DND-41 (cell line): ENCODE measurements around the gene POMZP3.
"Not testable (repeated sequence)": the region's sequence is repeated elsewhere in the genome, so short reads cannot be mapped to it uniquely, and the experiment has no call there.

Experiments
- ATAC-seq: fragments of 200-7000 bp; cut with Tn5 transposase; 3 replicates; pipeline ENCODE4 v1.9.1; 2021; ENCODE audit warnings: low read depth; ENCODE audit not compliant: insufficient read depth
- DNase-seq: peaks from one replicate; pipeline ENCODE4 v3.0.0-alpha.2; 2020
- H2AFZ ChIP-seq: 2 replicates; pipeline ENCODE4 v1.6.0; 2012; ENCODE audit warnings: low read depth, low read length
- H3K27ac ChIP-seq: 2 replicates; pipeline ENCODE4 v1.5.1; 2012; ENCODE audit warnings: low read length, inconsistent platforms
- H3K27me3 ChIP-seq: fragments of 200-600 bp; sonication (generic); 2 replicates; pipeline ENCODE4 v1.6.0; 2012; ENCODE audit warnings: low read length, mild to moderate bottlenecking, inconsistent platforms; ENCODE audit not compliant: insufficient read depth, poor library complexity
- H3K36me3 ChIP-seq: 2 replicates; pipeline ENCODE4 v1.5.1; 2012; ENCODE audit warnings: low read length, inconsistent platforms; ENCODE audit not compliant: insufficient read depth
- H3K4me1 ChIP-seq: 2 replicates; pipeline ENCODE4 v1.5.1; 2012; ENCODE audit warnings: mild to moderate bottlenecking, low read length; ENCODE audit not compliant: insufficient read depth
- H3K4me2 ChIP-seq: 2 replicates; pipeline ENCODE4 v1.6.0; 2012; ENCODE audit warnings: mild to moderate bottlenecking, moderate library complexity, low read length, inconsistent platforms; ENCODE audit not compliant: insufficient read depth
- H3K4me3 ChIP-seq, 2 experiments: fragments of 200-600 bp in 1 of 2; shearing (Covaris generic) in 1 of 2; 2 replicates each; pipeline ENCODE4 v1.5.1; 2012 to 2016; ENCODE audit warnings: inconsistent platforms in 2 of 2, low read length in 2 of 2, mild to moderate bottlenecking in 2 of 2, low read depth in 1 of 2, moderate library complexity in 1 of 2
- H3K79me2 ChIP-seq: 2 replicates; pipeline ENCODE4 v1.6.0; 2012; ENCODE audit warnings: low read length, inconsistent platforms; ENCODE audit not compliant: insufficient read depth
- H3K9ac ChIP-seq: 2 replicates; pipeline ENCODE4 v1.6.0; 2012; ENCODE audit warnings: low read depth, mild to moderate bottlenecking, inconsistent platforms, low read length, moderate library complexity
- H3K9me3 ChIP-seq: 2 replicates; pipeline ENCODE4 v1.5.1; 2012; ENCODE audit warnings: low read length, moderate library complexity, mild to moderate bottlenecking, inconsistent platforms; ENCODE audit not compliant: insufficient read depth, severe bottlenecking
- H4K20me1 ChIP-seq: 2 replicates; pipeline ENCODE4 v1.6.0; 2012; ENCODE audit warnings: low read length; ENCODE audit not compliant: insufficient read depth

Gene POMZP3

DNA sequence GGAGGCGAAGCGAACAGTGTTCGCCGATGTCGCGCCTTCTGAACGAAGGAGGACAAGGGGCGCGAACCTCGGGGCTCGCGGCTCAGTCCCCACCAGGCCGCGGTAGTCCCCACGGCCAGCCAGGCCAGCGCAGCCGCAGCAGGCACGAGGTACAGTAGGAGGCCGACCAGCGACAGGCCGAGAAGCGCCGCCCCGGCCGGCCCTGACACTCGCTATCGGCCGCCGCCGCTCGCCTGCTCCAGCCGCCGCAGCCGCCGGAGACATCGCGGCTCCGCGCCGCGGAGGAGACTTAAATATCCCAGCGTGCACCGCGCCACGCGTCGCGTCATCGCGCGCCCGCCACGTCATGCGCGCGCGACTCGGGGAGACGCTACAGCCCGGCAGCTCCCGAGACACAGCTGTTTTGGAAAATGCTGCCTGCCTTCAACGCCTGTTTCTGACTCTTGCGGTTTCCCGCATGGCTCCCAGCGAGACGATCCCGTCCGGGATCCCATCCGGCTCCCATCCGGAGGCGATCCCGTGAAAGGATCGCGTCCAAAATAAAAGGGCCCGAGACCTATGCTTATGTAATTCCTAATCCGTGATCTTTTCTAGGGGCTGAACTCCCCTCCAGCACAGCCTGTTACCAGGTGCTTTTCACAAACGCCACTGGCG is at the start of gene POMZP3:
Gene POMZP3, minus strand, starts transcription at position 291 of the 654 bp plus-strand sequence. CDS start 1,215 bp downstream, outside the sequence.
- Histone ChIP-seq H3K4me1 (peaks cover 14% of the 10 kb centered on the region), H3K79me2 (peaks cover 14% of the 10 kb centered on the region), H3K4me3 (peak within 1 kb of the TSS; percentile 70 to 79; a peak in 3 of 4 replicates), H3K36me3 (peaks cover 11% of the 10 kb centered on the region; the same call in 1 of the 2 replicates), H3K9ac (peak within 1 kb of the TSS; percentile 66), H2AFZ (peak within 1 kb of the TSS; percentile 89), H3K27ac (peak within 1 kb of the TSS; percentile 75), H3K4me2 (peak within 1 kb of the TSS; percentile 78)
- peak; percentile 83 for ATAC-seq
- peak; percentile 63 for DNase-seq
- not testable (repeated sequence) for H4K20me1 ChIP-seq, H3K27me3 ChIP-seq, H3K9me3 ChIP-seq

DNA sequence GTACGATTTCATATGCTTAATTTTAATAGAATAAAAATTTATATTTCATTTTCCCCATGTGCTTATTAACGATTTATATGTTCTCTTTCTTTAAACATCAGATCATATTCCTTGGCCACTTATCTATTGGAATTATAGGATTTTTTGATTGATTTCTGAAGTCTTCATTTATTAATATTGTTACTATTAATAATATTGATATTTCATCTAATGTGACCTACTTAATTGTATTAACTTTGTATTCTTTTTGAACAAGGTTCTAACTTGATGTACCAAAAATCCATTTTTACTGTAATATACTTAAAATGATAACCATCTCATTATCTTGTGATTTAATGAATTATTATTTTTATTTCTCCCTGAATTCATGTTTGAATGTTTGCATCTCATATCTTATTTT is 48.7 kb upstream of the POMZP3 start:
- H2AFZ ChIP-seq, H3K79me2 ChIP-seq, ATAC-seq, H4K20me1 ChIP-seq, H3K4me2 ChIP-seq, H3K4me1 ChIP-seq, H3K9ac ChIP-seq, H3K27ac ChIP-seq, H3K27me3 ChIP-seq, DNase-seq, H3K9me3 ChIP-seq, H3K4me3 ChIP-seq, H3K36me3 ChIP-seq: not testable (repeated sequence)

DNA sequence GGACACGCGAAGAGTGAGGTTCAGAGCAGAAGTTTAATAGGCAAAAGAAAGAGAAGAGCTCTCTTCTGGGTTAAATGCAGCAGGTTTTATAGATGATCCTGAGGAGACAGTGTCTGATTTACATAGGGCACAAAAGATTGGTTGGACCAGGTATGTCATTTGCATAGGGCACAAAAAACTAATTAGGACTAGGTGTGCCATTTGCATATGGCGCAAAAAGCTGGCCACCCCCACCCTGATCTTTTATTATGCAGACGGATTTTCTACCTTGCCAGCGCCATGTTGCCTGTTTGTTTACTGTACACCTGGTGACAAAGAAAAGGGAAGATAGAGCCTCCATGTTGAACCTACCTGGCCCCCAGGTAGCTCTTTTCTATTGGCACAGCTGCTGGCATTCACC is 46.3 kb upstream of the POMZP3 start:
- not testable (repeated sequence) for H4K20me1 ChIP-seq, DNase-seq, H3K27ac ChIP-seq, H3K4me3 ChIP-seq, H2AFZ ChIP-seq, ATAC-seq, H3K4me1 ChIP-seq, H3K79me2 ChIP-seq, H3K36me3 ChIP-seq, H3K9me3 ChIP-seq, H3K9ac ChIP-seq, H3K27me3 ChIP-seq, H3K4me2 ChIP-seq

DNA sequence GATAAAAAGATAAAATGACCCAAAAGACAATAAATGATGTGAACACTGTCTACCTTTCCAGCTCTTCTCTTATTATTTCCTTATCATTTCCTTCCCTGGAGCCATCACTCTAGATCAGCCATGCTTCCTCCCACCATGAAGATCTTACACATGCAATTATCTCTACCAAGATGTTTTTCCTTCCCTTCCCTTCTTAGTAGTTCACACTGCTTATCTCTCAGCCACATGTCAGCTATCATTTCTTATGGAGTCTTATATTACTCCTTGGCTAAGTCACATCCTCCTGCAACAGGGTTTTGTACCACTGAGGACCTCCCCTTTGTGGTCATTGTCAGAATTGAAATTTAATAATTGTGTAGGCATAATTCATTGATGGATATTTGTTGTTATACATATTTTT is 32.1 kb upstream of the POMZP3 start:
- not testable (repeated sequence) for DNase-seq

DNA sequence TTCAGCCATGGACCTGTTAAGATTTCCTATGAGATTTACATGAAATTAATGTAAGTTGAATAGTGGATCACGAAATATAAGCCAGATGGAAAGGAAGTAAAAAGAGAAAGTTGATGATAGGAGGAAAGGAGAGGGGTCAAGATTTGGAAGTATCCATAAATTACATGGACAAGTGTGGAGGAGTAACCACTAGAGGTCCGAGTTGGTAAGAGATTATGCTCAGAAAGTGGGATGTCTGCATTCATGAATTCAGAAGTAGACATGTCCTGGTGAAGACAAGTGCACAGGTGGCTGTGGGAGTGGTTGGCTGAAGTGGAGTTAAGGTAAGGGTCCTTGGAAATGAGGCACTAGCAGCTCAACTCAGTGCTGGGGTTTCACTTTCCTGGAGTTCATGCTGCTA is 29.3 kb upstream of the POMZP3 start:
- DNase-seq, H3K79me2 ChIP-seq, H4K20me1 ChIP-seq, H3K4me3 ChIP-seq, H2AFZ ChIP-seq, H3K4me1 ChIP-seq, ATAC-seq, H3K4me2 ChIP-seq, H3K27me3 ChIP-seq, H3K36me3 ChIP-seq, H3K27ac ChIP-seq, H3K9me3 ChIP-seq, H3K9ac ChIP-seq: not testable (repeated sequence)

More for the DNA sequence above, 32.1 kb upstream of the POMZP3 start:
- H3K27me3 ChIP-seq, H3K9ac ChIP-seq, H3K9me3 ChIP-seq, H3K36me3 ChIP-seq, H3K27ac ChIP-seq, ATAC-seq, H3K4me1 ChIP-seq, H2AFZ ChIP-seq, H3K4me3 ChIP-seq, H3K4me2 ChIP-seq, H3K79me2 ChIP-seq, H4K20me1 ChIP-seq: not testable (repeated sequence)

DNA sequence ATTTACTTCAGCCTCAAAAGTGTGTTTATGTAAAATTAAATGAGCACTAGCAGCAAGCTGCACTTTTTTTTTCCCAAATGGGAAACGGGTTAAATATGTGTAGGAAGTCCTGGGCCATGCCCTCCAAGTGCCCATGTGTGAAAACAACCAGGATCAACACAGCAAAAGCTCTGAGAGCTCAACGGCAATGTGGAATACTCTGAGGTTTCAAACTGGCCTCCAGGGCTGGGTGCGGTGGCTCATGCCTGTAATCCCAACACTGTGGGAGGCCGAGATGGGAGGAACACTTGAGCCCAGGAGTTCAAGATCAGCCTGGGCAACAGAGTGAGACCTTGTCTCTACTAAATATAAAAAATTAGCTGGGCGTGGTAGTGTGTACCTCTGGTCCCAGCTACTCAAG is 15.5 kb upstream of the POMZP3 start:
- not testable (repeated sequence) for H3K9ac ChIP-seq, H3K4me3 ChIP-seq, H3K79me2 ChIP-seq, H2AFZ ChIP-seq, DNase-seq, H3K27me3 ChIP-seq, H3K27ac ChIP-seq, H3K9me3 ChIP-seq, H3K4me1 ChIP-seq, H3K36me3 ChIP-seq, ATAC-seq, H3K4me2 ChIP-seq, H4K20me1 ChIP-seq
